ENCODE data around the gene ADSS2. TPM values are rescaled to one million over a fixed set of nuclear protein-coding genes. Genes with fewer than 3 reads are reported as not detected.
A peak's percentile ranks its signal among the peaks of the same experiment; 100 is the strongest.

The ADSS2 gene
- polyA plus RNA-seq, 1 of the 3 experiments (the other 2 are of a cell fraction) = 30.7 TPM

DNA sequence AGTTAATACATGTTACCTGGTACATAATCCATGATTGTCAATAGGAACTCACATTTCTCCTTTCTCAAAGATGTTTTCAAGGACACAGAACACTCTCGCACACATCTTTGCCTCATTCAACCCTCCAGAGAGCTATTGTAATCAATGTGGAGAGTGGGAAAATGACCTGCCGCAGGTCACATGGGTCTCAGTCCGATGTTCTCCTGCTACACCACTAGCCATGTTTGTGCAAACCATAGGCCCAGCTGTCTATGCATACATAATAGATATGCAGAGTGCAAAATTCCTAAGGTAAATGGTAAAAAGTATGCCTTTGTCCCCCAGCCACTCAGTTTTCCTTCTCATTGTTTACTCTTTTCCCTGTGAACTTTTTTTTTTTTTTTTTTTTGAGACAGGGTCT, 89.2 kb downstream of the ADSS2 start:
- peak overlapping the region; percentile 71; the same call in 1 of the 2 replicates for H2AFZ ChIP-seq (ENCODE audit: low read depth)
- no peaks in the 10 kb centered on the region for H3K79me2 ChIP-seq (ENCODE audit: insufficient read depth)
- H3F3A ChIP-seq (replicated peaks; ENCODE audit: insufficient read depth) = no peaks in the 10 kb centered on the region
- 93% methylated on average over 3 of the region's 3 CpGs for WGBS (ENCODE audit: low lambda C conversion rate)
- TF ChIP-seq, protein P1, sequence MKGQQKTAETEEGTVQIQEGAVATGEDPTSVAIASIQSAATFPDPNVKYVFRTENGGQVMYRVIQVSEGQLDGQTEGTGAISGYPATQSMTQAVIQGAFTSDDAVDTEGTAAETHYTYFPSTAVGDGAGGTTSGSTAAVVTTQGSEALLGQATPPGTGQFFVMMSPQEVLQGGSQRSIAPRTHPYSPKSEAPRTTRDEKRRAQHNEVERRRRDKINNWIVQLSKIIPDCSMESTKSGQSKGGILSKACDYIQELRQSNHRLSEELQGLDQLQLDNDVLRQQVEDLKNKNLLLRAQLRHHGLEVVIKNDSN (IDR thresholded peaks at IDR 0.05; ENCODE audit: borderline replicate concordance, low read depth) = no peak
- TF ChIP-seq TAF1 (IDR thresholded peaks at IDR 0.05; ENCODE audit: borderline replicate concordance, low read depth, low read length) (no peak), GABPA (IDR thresholded peaks at IDR 0.05; ENCODE audit: low read depth) (no peak), RFX5 (IDR thresholded peaks at IDR 0.05; ENCODE audit: low read length) (no peak), FOSL2 (IDR thresholded peaks at IDR 0.05; ENCODE audit: borderline replicate concordance, low read depth) (no peak), CTCF (IDR thresholded peaks at IDR 0.05) (no peak), POLR2AphosphoS5 (IDR thresholded peaks at IDR 0.05; ENCODE audit: low read depth, low read length) (no peak), RCOR1 (IDR thresholded peaks at IDR 0.05; ENCODE audit: low read length) (no peak)
- TF ChIP-seq, protein P2, sequence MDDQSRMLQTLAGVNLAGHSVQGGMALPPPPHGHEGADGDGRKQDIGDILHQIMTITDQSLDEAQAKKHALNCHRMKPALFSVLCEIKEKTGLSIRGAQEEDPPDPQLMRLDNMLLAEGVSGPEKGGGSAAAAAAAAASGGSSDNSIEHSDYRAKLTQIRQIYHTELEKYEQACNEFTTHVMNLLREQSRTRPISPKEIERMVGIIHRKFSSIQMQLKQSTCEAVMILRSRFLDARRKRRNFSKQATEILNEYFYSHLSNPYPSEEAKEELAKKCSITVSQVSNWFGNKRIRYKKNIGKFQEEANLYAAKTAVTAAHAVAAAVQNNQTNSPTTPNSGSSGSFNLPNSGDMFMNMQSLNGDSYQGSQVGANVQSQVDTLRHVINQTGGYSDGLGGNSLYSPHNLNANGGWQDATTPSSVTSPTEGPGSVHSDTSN (IDR thresholded peaks at IDR 0.05) = no peak
- H3K4me3 ChIP-seq (ENCODE audit: low read depth in 2 of 2, low read length in 1 of 2) = no peak overlapping the region
- no peak overlapping the region for H3K9ac ChIP-seq
- no peaks in the 10 kb centered on the region for H3K36me3 ChIP-seq (replicated peaks in 1 of 2; ENCODE audit: control insufficient read depth in 1 of 2, insufficient read depth in 2 of 2, low read length in 1 of 2)
- POLR2A ChIA-PET = no interaction called here
- DNase-seq = no peak
- no peaks in the 10 kb centered on the region for H3K9me3 ChIP-seq
- H3K27ac ChIP-seq (ENCODE audit: low read depth in 2 of 2, low read length in 1 of 2) = peak overlapping the region; percentile 70 to 78; a peak in 2 of 4 replicates
- no peaks in the 10 kb centered on the region; a peak in 1 of 4 replicates for H3K4me1 ChIP-seq (ENCODE audit: control insufficient read depth in 1 of 2, insufficient read depth in 2 of 2, low read depth in 1 of 2, low read length in 1 of 2)
- CTCF ChIA-PET = no interaction called here
- H3K27me3 ChIP-seq (ENCODE audit: insufficient read depth) = no peaks in the 10 kb centered on the region
- H4K20me1 ChIP-seq (ENCODE audit: insufficient read depth) = no peaks in the 10 kb centered on the region
- H3K9me2 ChIP-seq = no peaks in the 10 kb centered on the region
- H3K4me2 ChIP-seq = peak overlapping the region; percentile 45; the same call in 1 of the 2 replicates

- H3K27ac ChIP-seq (ENCODE audit: low read depth in 2 of 2, low read length in 1 of 2) = peak overlapping the region; percentile 70 to 78; a peak in 3 of 4 replicates
- WGBS (ENCODE audit: low lambda C conversion rate) = 27% methylated on average over 5 of the region's 5 CpGs
- H3K36me3 ChIP-seq (replicated peaks in 1 of 2; ENCODE audit: control insufficient read depth in 1 of 2, insufficient read depth in 2 of 2, low read length in 1 of 2) = no peaks in the 10 kb centered on the region
- no peaks in the 10 kb centered on the region for H3K9me2 ChIP-seq
- ChIA-PET CTCF (interaction anchor here (0.7 kb wide), 1 partner anchor 242 kb away, joined by 3 read pairs; no protein-coding TSS in a partner anchor), POLR2A (no interaction called here)
- H2AFZ ChIP-seq (ENCODE audit: low read depth) = peak overlapping the region; percentile 71
- H3K27me3 ChIP-seq (ENCODE audit: insufficient read depth) = no peaks in the 10 kb centered on the region
- peak overlapping the region; percentile 45; the same call in 1 of the 2 replicates for H3K4me2 ChIP-seq
- H3K9me3 ChIP-seq = no peaks in the 10 kb centered on the region
- H3K79me2 ChIP-seq (ENCODE audit: insufficient read depth) = no peaks in the 10 kb centered on the region
- DNase-seq = no peak
- H3K4me3 ChIP-seq (ENCODE audit: low read depth in 2 of 2, low read length in 1 of 2) = peak overlapping the region; percentile 13 to 35; a peak in 1 of 4 replicates
- no peaks in the 10 kb centered on the region for H4K20me1 ChIP-seq (ENCODE audit: insufficient read depth)
- TF ChIP-seq, protein P2 (IDR thresholded peaks at IDR 0.05) = peak; percentile 26; the same call in 1 of the 2 replicates
- TF ChIP-seq FOSL2 (IDR thresholded peaks at IDR 0.05; ENCODE audit: borderline replicate concordance, low read depth) = no peak
- no peaks in the 10 kb centered on the region; a peak in 1 of 4 replicates for H3K4me1 ChIP-seq (ENCODE audit: control insufficient read depth in 1 of 2, insufficient read depth in 2 of 2, low read depth in 1 of 2, low read length in 1 of 2)
- H3F3A ChIP-seq (replicated peaks; ENCODE audit: insufficient read depth) = no peaks in the 10 kb centered on the region
- peak overlapping the region; percentile 33; the same call in 1 of the 2 replicates for H3K9ac ChIP-seq
Measured at GRCh38 chr1:244361764-244362473, 89.8 kb downstream of the ADSS2 start.

Other genes with a start within 250 kb of the ADSS2 start
- gene CATSPERE, start 9.4 kb upstream of the ADSS2 start, polyA plus RNA-seq (2012; rRNA removed) = 0.30 and 0.54 TPM in 2 replicates
- 14.0 and 17.5 TPM in 2 replicates for gene DESI2, start 201.2 kb upstream of the ADSS2 start, polyA plus RNA-seq (2012; rRNA removed)